Measurements from ENCODE around the gene CFAP251. TPM values are rescaled to one million over a fixed set of nuclear protein-coding genes. Genes with fewer than 3 reads are reported as not detected.
"Not testable (repeated sequence)": the region's sequence is repeated elsewhere in the genome, so short reads cannot be mapped to it uniquely, and the experiment has no call there.

The CFAP251 gene
- total RNA-seq, 1 experiment from 2014 or later: 5.2 TPM

DNA sequence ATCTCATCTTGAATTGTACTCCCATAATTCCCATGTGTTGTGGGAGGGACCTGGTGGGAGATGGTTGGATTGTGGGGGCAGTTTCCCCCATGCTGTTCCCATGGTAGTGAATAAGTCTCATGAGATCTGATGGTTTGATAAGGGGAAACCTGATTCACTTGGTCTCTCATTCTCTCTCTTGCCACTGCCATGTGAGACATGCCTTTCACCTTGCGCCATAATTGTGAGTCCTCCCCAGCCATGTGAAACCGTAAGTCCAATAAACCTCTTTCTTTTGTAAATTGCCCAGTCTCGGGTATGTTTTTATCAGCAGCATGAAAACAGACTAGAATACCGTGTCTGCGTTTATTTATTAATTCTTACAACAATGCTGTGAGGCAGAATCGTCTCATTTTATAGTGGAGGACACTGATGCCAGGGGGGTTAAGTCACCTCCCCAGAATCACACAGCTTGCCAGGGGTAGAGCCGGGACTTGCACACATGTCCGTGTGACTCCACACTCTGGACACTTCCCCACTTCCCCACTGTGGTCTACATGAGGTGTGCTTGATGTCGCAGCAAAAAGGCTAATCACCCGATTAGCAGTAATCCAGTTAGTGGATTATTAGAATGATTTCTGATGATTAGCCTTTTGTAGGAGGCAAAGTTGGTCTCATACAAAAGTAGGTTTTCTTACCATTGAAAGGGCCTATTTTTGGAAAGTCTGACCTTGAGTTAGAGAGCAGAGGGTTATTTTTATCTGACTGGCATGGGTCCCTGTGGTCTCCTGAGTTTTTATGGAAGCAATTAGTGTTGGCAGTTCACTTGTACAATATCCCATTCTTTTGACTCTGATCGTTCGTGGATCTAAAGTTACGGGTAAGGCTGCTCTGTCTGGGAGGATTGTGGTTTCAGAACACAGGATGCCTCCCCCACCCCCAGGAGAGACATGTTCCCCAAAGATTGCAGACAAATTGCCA, 55.9 kb downstream of the CFAP251 start:
- DNase-seq (ENCODE audit: low spot score): no peak

DNA sequence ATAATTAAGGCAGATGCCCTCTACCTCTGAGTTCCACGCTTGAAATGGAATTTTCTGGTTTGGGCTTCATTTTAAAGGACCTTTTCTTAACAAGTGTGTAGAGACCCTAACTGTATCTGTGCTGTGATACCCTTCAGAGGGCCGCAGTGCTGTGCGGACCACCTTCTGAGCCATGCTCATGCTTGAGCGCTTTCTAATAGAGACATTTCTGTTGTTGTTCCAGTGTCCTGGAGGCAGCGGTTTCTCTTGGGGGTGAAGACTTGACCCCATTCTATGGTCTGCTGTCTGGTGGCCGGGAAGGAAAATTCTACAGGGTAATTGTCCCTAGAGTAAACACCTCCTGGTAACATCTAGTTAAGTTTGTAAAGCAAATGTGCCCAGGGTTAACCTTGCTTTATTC, 56.6 kb downstream of the CFAP251 start:
- no peak for DNase-seq (ENCODE audit: low spot score)

DNA sequence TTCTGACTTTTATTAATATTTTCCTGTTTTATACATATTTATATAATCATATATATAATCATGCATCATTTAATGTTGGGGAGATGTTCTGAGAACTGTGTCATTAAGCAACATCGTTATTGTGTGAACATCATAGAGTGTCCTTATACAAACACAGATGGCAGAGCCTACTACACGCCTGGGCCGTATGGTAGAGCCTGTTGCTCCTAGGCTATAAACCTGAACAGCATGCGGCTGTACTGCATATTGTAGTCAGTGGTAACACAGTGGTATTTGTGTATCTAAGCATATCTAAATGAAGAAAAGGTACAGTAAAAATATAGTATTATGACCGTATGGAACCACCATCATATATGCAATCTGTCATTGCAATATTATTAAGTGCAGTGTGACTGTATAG, 58.6 kb downstream of the CFAP251 start:
- DNase-seq (ENCODE audit: low spot score): no peak

DNA sequence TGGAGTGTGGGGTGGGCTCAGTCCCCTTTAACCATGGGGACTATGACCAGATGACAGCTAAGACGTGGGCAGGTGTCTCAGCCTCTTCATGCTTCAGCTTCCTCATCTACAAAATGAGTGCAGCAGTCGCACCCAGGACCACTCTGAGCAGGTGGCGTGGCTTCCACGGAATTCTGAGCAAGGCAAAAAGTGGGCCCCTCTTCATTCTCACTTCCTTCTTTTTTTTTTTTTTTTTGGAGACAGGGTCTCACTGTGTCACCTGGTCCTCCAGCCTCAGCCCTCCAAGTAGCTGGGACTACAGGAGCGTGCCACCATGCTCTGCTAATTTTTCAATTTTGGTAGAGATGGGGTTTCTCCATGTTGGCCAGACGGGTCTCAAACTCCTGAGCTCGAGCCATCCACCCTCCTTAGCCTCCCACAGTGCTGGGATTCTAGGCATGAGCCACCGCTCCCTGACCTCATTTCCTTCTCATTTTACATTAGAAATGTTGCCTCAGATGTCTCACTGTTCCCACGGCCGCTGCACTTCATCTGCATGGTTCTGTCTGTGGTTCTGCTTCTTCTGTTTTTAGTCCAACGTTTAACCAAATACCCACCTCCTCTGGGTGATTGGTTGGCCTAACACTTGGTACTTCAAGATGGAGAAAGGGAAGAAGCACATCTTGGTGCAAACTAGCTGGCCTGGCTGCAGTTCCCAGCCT, 61.9 kb downstream of the CFAP251 start:
- no peak for DNase-seq (ENCODE audit: low spot score)

DNA sequence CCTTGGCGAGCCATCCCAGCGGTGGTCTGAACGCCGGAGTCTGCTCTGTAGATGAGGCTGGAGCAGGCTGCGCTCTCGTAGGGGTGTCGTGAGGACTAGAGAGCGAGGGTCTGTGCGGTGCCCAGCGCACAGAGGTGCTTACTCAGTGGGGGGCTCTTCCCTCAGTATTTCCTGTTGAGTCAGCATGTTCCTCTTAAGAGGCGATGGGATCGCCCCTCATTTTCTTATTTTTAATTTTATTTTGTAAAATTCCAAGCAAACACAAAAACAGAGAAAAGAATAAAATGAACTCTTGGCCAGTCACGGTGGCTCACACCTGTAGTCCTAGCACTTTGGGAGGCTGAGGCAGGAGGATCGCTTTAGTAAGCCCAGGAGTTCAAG, 62.5 kb downstream of the CFAP251 start:
- no peak for DNase-seq (ENCODE audit: low spot score)

DNA sequence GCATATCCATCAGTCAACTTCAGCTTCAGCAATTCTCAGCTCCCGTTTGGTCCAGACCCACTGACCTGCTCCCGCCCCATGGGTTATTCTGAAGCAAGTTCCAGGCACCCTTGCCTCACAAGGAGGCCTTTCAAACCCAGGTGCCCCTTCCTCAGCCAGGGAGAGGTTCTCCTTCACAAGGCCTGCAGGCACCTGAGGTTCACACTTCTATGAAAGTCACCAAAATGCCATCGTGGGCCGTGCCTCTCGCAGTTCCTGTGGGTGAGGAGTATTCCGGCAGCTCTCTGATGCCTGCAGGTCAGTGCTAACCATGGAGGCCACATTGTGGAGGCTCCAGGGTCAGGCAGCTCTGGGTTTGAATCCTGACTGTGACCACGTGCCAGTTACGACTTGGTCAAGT, 63.1 kb downstream of the CFAP251 start:
- no peak for DNase-seq (ENCODE audit: low spot score)

DNA sequence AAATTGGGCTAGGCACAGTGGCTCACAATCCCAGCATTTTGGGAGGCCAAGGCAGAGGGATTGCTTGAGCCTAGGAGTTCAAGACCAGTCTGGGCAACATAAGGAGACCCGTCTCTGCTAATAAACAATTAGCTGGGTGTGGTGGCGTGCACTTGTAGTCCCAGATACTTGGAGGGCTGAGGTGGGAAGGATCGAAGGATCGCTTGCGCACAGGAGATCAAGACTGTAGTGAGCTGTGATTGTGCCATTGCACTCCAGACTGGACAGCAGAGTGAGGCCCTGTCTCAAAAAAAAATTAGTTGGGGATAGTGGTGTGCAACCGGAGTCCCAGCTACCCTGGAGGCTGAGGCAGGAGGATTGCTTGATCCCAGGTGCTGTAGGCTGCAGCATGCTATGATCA, 64.6 kb downstream of the CFAP251 start:
- no peak for DNase-seq (ENCODE audit: low spot score)

DNA sequence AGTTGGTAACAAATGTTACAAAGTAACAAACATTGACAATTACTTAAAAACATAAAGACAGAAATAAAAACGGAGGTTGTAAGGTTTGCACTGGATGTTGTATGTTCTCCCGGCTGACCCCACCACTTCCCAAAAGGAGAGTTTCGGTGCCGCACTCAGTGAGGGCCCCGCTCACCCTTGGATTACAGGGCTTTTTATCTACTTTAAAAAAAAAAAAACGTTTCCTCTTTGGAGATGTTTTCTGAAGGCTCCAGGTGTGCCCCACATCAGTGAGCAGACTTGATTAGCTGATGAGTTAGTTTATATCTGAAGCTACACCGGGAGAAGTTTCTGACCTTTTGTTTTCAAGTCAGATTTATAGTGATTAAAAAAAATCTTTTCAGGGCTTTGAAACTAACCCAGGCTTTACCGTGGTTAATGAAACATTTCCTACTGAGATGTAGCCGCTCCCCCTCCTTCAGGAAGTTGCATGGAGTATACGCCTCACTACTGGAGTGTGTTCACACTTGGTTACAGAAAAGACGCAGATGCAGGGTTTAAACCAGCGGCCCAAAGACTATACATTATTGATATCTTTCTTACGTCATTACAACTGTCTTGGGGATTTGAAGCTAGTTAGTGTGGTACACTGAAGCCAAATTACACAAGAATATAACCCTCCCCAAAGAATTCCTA, 65.3 kb downstream of the CFAP251 start:
- DNase-seq (ENCODE audit: low spot score): no peak

DNA sequence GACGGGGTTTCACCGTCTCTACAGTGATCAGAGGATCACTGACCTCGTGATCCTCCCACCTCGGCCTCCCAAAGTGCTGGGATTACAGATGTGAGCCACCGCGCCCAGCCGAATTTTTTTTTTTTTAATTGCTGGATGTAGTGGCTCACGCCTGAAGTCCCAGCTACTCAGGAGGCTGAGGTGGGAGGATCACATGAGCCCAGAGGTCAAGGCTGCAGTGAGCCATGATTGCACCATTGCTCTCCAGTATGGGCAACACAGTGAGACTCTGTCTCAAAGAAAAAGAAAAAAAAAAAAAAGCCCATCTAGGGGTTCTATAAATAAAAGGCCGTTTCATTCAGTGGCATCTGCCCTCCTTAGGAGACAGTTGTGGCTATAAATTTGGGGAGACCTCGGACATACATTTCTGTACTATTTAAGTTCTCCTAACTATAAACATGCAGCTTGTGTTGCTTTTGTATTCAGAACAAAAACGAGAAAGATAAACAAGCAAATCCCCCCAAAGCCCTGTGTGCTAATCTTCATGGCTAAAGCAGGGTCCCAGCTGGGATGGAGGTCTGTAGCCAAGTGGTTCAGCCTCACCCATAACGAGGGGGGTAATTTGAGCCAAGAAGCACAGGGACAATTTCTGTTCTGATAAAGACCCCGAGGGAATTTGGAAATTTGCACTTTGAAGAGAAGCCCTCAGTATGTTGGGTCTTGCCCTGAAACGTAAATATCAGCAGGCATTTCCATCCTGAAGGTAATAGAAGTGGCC, 68.3 kb downstream of the CFAP251 start:
- DNase-seq (ENCODE audit: low spot score): no peak

DNA sequence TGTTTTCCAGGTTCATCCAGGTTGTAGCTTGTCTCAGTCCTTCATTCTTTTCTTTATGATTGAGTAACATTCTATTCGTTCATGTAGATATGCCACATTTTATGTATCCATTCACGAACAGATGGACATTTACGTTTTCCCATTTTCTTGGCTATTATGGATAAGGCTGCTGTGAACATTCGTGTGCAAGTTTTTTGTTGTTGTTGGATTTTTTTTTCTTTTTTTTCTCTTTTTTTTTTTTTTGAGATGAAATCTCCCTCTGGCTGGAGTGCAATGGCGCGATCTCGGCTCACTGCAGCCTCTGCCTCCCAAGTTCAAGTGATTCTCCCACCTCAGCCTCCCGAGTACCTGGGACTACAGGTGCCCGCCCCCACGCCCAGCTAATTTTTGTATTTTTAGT, 70.1 kb downstream of the CFAP251 start:
- DNase-seq (ENCODE audit: low spot score): not testable (repeated sequence)

DNA sequence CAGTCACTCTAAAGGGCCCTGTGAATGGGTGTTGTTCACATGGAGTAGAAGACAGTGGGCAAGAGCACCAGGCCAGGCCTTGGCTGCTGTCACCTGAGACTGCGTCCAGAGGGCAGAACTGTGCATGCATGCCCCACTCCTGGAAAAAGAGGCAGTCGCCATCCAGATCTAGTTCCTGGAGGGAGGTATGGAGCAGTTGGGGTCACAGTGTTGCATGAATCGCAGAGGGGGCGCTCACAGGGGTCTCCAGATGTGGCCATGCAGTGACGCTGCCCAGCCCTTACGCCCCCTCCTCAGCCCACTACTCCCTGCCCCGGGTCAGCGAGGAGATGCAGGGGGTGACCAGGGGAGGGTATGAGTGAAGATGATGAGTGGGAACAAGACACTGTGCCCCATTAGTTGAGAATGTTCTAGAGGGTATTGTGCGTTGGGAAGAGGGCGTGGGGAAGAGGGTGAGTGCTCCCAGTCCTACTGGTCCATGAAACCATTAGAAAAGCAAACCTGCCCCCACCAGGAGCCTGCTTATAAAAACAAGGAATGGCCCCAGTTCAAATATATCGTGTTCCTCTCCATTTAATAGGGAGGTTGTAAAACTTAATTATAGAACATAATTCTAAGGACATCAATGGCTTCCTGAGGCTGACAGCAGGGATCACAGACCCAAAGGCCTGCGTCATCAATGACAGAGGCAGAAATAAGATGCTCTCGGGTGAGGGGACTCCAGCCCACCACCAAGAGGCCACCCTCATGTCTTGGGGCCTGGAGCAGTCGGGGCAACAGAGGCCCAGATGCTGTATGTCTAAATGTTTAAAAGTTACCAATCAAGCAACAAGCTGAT, 71.1 kb downstream of the CFAP251 start:
- no peak for DNase-seq (ENCODE audit: low spot score)

DNA sequence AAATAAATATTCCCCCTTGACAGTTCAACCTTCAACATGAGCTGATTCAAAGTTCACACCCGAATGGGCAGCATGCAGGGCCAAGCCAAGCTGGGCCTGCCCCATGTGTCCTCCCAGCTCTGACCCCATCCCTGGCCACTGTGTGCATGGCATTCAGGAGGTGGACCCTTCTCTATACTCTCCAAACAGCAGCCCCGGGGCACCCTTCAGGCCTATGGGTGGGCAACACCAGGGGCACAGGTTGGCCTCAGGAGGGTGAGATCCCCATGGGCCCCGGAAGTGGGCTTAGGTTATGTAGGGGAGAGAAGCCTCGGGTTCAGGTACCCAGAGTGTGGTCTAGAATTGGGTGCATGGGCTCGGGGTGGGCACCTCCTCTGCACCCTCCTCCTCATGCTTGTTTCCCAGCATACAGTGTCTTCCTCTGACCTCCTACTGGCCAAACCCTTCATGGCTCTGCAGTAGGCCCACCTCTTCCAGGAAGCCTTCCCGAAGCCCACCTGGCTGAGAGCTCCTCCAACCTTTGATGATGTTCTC, 71.8 kb downstream of the CFAP251 start:
- DNase-seq (ENCODE audit: low spot score): no peak

DNA sequence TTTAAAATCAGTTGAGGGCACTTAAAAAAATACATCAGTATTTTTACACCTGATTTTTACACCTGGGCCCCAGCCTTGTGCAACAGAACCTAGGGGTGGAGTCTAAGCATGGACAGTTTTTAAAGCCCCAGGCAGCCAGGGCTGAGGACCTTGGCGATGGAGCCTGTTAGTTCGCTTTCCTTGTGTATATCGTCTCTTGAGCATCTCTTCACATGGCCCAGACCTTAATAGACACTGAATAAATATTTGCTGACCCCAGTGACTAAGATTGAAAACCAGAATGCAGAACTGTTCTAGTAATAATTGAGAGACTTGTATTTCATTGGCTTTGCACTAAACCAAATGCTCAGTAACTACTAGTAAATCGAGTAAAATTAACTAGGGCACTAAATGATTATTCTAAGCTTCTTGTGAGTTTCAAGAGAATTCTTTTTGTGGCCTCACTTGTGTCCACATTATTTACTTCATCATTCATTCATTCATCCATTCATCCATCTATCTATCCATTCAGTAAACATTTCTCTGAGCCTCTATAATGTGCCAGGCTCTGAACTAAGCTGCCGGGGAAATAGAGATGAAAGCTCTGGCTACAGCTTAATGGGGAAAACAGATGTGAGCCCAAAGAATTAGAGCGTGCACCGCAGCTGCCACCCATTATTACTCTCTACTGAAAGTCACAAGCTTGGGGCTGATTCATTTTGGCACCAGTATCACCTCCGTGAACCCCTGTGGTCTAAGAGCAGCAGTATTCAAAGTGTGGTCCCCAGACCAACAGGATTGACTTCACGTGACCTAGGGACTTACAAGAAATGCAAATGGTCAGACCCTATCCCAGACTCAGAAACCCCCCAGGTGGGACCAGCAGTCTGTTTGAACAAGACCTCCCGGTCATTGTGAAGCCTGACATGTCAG, 72.6 kb downstream of the CFAP251 start:
- DNase-seq (ENCODE audit: low spot score): no peak

DNA sequence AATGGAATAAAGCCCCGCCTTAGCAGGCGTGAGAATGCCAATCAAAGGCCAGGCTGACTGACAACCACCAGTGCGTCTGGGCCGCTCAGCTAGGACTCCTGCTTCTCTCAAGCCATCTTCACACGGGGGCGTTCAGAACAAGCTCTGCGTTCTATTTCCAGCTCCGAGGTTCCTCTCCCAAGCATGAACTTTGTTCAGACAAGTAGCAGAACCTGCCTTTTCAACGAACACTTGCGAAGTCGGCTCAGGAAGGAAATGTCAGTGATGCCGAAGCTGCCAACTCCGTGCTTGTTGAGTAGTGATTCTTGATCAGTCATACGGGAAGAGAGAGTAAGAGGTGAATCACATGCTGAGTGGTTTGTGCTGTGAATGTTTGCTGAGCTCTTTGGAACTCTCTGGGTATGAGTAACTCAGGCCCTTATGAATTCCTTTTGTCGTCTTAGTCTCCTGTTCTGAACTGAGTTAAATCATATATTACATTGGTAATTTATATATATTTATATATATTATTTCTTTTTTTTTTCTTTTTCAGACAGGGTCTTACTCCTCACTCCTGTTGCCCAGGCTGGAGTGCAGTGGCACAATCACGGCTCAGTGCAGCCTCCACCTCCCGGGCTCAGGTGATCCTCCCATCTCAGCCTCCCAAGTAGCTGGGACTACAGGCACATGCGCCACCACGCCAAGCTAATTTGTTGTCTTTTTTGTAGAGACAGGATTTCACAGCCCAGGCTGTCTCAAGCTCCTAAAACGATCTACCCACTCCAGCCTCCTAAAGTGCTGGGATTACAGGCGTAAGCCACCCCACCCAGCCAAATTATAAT, 73.9 kb downstream of the CFAP251 start:
- peak; percentile 30 for DNase-seq (ENCODE audit: low spot score)

DNA sequence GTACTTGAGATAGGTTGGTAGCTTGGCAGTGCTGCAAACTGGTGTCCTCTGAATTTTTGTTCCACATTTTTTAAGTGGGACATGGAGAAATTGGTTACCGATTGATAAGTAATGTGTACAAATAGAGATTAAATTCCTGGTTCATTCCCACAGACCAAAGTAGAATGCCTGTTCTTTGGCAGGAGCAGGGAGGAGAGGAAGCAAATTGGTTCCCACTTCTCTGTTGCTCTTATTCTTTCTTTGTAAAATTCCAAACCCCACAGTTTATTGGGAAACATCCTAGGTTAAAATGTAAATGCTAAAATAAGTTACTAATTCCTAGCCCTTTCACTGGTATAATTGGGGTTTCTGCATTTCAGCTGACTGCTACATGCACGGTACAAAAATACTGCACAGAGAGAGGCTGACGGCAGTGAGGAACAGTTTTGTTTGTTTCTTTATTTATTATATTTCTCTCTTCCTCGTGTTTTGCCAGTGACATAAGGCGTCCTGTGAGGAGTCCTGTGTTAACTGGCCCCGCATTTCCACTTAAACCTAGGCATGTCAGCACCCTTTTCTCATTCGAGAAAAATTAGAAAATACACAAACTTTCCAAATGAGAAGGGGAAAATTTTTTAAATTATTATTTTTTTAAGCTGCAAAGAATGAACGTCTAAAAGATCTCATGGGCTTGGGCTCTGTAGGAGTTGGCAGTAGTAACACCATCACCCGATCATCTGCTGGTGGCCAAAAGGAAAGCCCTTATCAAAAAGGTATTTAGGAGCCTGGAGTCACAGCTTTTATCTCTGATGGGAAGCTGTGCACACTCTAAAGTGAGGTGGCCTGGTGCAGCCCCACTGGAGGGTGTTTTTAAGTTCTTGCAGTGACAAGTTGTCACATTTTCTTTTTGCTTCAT, 77.9 kb downstream of the CFAP251 start:
- no peak for DNase-seq (ENCODE audit: low spot score)

DNA sequence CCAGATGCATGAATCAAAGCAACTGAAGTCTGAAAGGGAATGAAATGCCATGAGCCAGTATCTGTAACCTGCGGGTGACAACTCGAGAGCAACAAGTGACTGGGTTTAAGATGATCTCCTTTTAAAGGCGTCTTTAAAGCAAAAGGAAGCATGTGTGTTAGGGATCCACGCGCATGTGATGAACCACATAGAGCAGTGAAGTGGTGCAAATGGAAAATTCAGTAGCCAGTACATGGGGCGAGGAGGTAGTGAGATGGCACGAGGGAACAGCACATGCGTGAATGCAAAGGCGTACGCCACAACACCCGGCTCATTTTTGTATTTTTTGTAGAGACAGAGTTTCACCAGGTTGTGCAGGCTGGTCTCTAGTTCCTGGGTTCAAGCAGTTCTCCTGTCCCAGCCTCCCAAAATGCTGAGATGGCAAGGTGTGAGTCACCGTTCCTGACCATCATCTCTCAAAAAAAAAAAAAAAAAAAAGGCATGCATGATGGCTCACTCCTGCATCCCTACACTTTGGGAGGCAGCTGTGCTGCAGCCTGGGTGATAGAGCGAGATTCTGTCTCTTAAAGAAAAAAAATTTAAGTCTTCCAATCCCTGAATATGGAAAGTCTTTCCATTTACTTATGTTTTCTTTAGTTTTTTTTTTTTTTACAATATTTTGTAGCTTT, 78.7 kb downstream of the CFAP251 start:
- DNase-seq (ENCODE audit: low spot score): no peak
